ENCODE measurements around the gene IRF1. TPM values are rescaled to one million over a fixed set of nuclear protein-coding genes. Genes with fewer than 3 reads are reported as not detected.
A peak's percentile ranks its signal among the peaks of the same experiment; 100 is the strongest.

The IRF1 gene
- total and polyA plus RNA-seq, 2 of the 8 experiments (the other 6 are each of a cell fraction or from before 2014, with no cell fraction given) = 4.0 to 8.5 TPM

DNA sequence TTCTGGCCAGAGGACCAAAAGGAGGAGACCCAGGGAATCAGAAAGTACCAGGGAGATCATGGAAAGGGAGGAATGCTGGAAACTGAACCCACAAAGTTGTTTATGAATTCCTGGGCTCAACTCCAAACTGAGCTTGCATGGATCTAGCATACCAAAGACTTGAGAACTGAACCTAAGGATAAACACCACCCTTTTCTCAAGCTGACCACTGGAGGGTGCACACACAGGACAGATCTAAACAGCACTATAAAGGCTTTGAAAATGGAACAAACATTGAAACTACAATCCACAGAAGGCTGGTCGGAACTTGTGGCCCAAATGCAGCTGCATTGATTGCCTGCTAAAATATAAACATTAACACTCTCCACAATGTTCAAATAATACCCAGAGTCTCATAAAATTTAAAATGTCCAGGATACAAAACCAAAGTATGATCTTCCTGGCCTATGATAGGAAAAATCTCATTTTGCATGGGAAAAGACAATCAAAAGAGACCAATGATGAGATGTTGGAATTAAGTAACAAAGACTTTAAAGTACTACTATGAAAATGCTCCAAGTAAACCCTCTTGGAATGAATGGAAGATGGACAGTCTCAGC is 15.6 kb upstream of the IRF1 start (continued):
- TF ChIP-seq RAD21 (IDR thresholded peaks at IDR 0.05 in 1 of 2, conservative IDR thresholded peaks at IDR 0.05 in 1 of 2; ENCODE audit: low read depth in 2 of 2, low read length in 2 of 2) (peak; percentile 28 to 54; a peak in 3 of 4 replicates), SP2 (IDR thresholded peaks at IDR 0.05; ENCODE audit: low read length) (no peak), YY1 (IDR thresholded peaks at IDR 0.05; ENCODE audit: low read depth, low read length) (no peak)

Measured in H1 (cell line).